Islet precursor cell (in vitro differentiated cells): ENCODE measurements around the gene FALEC.

Experiments
- DNase-seq: peaks from one replicate; pipeline ENCODE4 v3.0.0-alpha.2; 2018

The FALEC gene

DNA sequence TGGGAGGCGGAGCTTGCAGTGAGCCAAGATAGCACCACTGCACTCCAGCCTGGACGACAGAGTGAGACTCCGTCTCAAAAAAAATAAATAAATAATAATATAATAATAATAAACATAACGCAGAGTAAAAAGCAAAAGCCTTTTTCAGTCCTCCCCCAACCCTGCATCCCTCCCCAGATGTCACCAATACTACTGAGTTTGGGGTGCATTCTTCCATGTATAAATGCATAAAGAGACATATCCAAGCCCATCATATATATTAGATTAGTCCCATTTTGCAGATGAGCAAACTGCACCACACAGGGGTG is 32.7 kb downstream of the FALEC start:
- DNase-seq, result no peak

DNA sequence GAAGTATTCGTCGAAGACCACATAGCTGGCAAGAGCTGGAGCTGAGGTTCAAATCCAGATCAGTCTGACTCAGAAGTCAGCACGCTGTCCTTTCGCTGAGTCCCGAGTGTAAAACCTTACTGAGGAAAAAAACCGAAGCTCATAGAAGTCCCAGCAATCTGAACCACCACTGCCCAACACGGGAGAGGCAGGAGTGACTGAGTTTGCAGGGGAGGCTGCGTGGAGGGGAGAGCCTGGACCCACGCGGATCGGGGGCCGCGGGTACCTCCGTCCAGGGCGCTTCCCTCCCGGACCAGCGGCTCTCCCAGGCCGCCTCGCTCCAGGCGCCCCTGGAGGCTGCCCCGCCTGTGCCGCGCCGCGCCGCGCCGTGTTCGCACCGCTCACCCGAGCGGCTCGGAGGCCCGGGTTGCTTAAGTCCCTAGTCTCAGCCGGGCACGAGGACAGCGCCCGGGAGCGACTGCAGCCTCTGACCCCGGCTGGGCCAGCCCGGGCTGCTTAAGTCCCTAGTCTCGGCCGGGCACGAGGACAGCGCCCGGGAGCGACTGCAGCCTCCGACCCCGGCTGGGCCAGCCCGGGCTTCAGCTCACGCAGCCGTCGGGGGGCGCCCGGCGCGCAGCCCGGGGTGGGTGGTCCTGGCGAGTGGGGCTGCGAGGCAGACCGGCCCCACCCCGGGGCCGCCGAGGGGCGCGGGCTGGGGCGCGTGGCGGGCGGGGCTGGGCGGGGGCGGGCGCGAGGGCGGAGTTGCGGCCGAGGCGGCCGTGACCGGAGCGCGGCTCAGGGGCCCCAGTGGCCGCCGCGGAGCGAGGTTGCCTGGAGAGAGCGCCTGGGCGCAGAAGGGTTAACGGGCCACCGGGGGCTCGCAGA is 33.3 kb downstream of the FALEC start, which contains the start of gene ADAMTSL4:
ADAMTSL4 (plus strand) TSS at position 777 of the 864 bp plus-strand sequence. CDS start 2,881 bp downstream, outside the sequence.
- DNase-seq, result peak; percentile 90

DNA sequence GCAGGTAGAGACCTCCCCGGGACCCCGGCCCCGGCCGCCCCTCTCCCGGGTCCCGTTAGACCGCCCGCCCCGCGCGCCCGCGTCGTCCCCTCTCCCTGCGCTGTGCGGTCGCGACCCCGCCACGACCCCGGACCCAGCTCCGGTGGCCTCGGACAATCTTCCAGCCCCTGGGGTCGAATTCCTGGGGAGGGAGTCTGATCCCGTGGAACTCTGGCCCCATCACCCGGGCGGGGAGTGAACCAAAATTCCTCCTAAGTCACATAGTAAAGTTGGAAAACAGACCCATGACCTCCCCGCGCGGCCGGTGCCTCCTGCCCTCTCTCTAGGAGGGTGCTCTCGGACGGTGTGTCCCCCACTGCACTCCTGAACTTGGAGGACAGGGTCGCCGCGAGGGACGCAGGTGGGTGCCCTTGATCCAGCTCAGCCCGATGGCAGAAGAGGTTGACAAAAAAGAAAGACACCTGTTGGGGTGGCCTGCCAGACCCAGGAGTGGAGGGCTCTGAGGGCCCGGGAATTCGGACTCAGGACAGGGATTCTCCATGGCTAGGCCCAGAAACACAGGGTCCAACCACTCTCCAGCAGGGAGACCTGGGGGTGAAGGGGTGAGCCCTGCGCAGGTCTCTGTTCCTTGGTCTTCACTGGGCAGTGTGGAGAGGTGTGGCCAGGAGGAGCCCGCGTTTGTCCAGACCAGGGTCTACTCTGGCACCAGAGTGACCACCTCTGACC is 34.1 kb downstream of the FALEC start:
- DNase-seq, result peak; percentile 81

GRCh38 chr1:150550222-150551050 is 34.9 kb downstream of the FALEC start:
- DNase-seq, result peak; percentile 95

GRCh38 chr1:150551051-150551783 is 35.7 kb downstream of the FALEC start:
- DNase-seq, result peak; percentile 48

DNA sequence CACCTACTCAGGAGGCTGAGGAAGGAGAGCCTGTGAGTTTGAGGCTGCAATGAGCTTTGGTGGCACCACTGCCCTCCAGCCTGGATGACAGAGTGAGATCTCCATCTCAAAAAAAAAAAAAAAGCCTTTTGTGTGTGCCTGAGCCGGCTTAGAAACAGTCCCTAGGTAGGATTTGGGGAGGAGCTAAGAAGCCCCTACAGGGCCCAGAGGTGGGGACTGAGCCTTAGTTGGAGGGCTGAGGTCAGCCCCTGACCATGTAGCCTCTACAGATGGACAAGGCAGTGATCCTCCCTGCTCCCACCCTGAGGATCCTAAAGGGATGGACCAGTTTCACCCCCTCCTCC is 36.2 kb downstream of the FALEC start:
- DNase-seq, result no peak

DNA sequence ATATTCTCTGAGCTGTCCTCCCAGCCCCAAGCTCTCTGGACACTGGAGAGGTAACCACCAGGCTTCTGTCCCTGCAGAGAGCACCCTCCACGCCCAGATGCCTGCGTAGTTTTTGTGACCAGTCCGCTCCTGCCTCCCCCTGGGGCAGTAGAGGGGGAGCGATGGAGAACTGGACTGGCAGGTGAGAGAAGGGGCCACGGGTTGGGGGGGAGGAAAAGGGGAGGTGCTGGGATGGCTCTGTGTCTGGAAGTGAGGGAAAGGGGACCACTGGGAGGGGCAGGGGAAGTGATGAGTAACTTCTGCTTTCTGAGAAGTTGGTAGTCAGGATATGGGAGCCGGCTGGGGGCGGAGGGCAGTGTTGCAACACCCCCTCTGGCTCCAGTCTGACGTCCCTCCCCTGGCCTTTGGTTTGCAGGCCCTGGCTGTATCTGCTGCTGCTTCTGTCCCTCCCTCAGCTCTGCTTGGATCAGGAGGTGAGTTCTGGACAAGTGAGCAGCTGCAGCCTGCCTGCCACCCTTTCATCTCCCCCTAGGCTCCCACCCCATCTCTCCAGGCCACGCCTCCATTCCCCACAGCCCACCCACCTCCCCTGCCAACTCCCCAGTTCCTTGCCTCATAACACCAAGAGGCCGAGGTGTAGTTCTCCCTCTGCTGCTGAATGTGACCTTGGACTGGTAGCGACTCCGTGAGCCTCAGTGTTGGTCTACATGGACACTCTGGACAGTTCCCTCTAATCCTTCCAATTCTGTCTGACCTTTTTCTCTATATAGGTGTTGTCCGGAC is 36.8 kb downstream of the FALEC start:
- peak; percentile 95 for DNase-seq

- DNase-seq, result peak; percentile 47
These were observed 37.3 kb downstream of the FALEC start for GRCh38 chr1:150552911-150553289.

DNA sequence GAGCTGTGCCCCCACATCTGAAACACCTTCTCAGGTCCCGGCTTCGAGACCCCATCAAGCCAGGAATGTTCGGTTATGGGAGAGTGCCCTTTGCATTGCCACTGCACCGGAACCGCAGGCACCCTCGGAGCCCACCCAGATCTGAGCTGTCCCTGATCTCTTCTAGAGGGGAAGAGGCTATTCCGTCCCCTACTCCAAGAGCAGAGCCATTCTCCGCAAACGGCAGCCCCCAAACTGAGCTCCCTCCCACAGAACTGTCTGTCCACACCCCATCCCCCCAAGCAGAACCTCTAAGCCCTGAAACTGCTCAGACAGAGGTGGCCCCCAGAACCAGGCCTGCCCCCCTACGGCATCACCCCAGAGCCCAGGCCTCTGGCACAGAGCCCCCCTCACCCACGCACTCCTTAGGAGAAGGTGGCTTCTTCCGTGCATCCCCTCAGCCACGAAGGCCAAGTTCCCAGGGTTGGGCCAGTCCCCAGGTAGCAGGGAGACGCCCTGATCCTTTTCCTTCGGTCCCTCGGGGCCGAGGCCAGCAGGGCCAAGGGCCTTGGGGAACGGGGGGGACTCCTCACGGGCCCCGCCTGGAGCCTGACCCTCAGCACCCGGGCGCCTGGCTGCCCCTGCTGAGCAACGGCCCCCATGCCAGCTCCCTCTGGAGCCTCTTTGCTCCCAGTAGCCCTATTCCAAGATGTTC is 38.0 kb downstream of the FALEC start:
- DNase-seq, result peak; percentile 50

DNA sequence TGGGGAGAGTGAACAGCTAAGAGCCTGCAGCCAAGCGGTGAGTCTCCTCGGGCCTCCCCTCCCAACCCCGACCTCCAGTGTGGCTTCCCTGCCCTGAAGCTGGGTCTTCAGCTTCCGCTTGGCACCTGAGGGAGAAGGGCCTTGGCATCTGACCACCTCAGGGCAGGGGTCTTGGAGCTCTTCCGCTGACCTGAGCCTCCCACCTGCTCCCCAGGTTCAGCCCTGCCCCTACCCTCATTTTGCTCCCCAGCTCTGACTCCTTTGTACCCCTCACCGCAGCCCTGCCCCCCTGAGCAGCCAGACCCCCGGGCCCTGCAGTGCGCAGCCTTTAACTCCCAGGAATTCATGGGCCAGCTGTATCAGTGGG is 38.5 kb downstream of the FALEC start:
- DNase-seq, result no peak

GRCh38 chr1:150555198-150555970 is 39.8 kb downstream of the FALEC start:
- peak; percentile 32 for DNase-seq

DNA sequence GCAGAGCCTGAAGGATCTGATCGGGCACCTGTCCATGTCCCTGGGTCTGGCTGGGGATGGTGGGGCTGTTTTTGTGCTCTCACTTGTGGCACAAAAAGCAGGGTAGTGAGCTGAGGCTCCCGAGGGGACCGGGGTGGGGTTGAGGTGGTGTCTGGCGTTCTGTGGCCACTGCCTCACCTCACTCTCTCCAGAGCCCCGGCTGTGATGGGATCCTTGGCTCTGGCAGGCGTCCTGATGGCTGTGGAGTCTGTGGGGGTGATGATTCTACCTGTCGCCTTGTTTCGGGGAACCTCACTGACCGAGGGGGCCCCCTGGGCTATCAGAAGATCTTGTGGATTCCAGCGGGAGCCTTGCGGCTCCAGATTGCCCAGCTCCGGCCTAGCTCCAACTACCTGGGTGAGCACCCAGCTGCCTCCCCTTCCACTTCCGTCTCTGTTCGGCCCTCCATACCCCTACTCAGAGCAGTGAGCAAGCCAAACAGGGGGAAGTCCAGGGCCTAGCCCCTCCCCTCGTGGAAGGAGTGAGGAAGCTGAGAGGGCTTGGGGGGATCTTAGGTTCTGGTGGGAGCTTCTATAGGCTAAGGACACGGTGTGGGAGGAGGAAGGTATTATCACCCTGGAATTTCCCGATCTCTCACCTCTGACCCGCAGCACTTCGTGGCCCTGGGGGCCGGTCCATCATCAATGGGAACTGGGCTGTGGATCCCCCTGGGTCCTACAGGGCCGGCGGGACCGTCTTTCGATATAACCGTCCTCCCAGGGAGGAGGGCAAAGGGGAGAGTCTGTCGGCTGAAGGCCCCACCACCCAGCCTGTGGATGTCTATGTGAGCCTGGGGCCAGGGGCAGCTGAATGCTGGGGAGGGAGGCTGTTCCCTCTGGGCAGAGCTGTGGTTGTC is 40.7 kb downstream of the FALEC start:
- peak; percentile 50 for DNase-seq

GRCh38 chr1:150557065-150557600 is 41.6 kb downstream of the FALEC start:
- DNase-seq, result peak; percentile 37

DNA sequence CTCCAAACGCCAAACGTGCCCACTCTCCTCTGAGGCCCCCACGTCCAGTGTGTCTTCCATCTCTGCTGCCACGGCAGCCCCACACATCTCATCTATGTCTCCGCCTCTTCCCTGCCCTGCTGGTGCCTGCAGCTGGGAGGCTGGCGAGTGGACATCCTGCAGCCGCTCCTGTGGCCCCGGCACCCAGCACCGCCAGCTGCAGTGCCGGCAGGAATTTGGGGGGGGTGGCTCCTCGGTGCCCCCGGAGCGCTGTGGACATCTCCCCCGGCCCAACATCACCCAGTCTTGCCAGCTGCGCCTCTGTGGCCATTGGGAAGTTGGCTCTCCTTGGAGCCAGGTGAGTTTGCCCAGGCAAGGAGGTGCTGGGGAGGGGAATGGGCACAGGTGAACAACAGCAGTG is 42.3 kb downstream of the FALEC start:
- no peak for DNase-seq

- DNase-seq, result no peak
These were observed 42.8 kb downstream of the FALEC start for GRCh38 chr1:150558303-150558704.

GRCh38 chr1:150558761-150559655 is 43.5 kb downstream of the FALEC start:
- peak; percentile 65 for DNase-seq

DNA sequence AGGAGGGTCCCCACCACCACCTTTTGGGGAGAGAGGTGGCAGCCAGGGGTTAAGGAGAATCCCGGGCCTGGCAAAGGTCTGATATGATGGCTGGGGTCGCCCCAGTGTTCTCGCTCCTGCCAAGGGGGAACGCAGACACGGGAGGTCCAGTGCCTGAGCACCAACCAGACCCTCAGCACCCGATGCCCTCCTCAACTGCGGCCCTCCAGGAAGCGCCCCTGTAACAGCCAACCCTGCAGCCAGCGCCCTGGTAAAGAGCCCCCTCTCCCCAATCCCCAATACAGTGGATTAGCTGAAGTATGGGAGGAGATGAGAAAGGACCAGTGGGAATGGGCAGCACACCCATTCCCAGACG is 44.1 kb downstream of the FALEC start:
- DNase-seq, result no peak

DNA sequence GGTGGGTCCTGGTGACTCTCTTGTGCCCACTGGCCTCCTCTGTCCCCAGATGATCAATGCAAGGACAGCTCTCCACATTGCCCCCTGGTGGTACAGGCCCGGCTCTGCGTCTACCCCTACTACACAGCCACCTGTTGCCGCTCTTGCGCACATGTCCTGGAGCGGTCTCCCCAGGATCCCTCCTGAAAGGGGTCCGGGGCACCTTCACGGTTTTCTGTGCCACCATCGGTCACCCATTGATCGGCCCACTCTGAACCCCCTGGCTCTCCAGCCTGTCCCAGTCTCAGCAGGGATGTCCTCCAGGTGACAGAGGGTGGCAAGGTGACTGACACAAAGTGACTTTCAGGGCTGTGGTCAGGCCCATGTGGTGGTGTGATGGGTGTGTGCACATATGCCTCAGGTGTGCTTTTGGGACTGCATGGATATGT is 44.5 kb downstream of the FALEC start:
- peak; percentile 91 for DNase-seq
